GM19397 (cell line): ENCODE measurements around the gene PSMC5.
A peak's percentile ranks its signal among the peaks of the same experiment; 100 is the strongest.
"Not testable (repeated sequence)": the region's sequence is repeated elsewhere in the genome, so short reads cannot be mapped to it uniquely, and the experiment has no call there.

Experiments
- ATAC-seq: cut with Tn5 transposase; IDR thresholded peaks from one replicate; pipeline ENCODE4 v1.9.1; 2021; ENCODE audit warnings: mild to moderate bottlenecking, moderate library complexity; ENCODE audit not compliant: unreplicated experiment

The PSMC5 gene

GRCh38 chr17:63838631-63839171 lies 11.5 kb downstream of the PSMC5 start:
- no peak for ATAC-seq

DNA sequence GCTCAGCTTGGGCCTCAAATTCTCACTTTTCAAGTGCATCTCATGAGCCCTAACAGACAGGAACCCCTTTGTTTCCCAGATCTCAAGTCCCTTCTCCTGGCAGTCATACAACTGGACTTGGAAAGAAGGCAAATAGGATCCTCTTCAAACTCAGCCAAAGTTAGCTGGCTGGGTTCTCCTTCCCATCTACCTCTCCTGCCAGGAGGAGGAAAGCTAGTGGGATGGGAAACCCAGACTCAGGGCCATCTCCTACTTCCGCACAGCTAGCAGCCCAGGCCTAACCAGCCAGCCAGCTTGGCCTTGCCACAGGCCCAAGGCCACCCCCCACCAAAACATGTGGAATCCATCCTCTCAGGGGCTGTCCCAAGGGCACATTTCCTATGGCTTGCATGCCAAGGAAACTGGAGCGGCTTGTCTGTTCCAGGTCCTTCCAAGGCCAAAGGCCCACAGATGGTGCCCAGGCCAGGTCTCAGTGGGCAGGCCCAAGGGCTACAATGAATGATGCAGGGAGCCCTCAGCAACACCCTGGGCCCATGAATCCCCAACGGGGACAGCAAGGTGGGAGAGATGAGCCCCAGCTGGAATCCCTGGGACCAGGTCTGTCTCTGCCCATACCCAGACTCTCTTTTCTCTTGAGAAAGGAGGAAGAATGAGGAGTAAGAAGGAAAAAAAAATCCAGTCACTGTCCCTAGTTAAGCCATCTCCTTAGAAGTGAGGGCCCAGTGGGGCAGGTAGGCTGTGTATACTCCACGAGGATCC lies 13.5 kb downstream of the PSMC5 start:
- ATAC-seq, result no peak

DNA sequence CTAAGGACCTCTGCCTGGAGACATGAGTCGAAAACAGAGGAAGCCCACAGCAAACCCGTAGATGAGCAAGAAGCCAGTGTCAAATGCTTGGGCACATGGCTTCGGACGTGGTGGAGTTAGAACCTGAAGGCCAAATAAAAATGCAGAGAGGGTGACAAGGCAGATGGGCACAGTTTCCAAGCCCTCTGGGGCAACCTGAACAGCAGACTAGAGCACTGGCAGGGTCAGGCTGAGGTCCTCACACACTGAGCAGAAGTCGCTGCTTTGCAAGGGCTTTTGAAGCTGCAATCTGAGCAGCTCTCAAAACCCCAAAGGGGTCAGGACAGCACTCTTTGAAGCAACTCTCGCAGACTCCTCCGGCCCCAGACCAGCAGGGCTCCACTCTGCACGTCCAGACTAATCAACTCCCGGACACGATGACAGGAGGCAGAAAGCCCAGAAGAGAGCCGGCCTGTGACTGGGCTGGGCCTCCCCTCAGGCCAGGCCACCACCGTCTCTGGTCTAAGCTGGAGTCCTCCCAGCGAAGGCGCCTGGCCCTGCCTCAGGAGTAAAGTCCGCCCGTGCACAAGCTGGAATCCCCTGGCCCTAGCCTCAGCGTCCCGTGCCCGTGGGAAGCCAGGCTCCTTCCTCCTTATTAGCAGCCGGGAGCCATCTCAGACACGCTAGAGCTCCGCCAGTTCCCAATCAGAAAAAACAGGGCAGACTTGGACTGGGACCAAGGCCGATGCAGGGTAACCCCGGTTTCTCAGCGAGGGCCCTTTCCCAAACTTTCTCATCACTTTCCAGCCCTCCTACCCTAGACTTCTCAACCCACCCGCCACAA lies 14.3 kb downstream of the PSMC5 start:
- ATAC-seq, result no peak

- ATAC-seq, result peak; percentile 35
These were observed 14.9 kb downstream of the PSMC5 start for GRCh38 chr17:63842173-63842539.

- peak; percentile 72 for ATAC-seq
These were observed 15.5 kb downstream of the PSMC5 start, which contains the start of gene SMARCD2 for GRCh38 chr17:63842540-63843386. Gene SMARCD2 (minus strand): TSS chr17:63842685. CDS start chr17:63842674, 11 bp downstream.

GRCh38 chr17:63843387-63843888 lies 16.2 kb downstream of the PSMC5 start:
- ATAC-seq, result not testable (repeated sequence)

DNA sequence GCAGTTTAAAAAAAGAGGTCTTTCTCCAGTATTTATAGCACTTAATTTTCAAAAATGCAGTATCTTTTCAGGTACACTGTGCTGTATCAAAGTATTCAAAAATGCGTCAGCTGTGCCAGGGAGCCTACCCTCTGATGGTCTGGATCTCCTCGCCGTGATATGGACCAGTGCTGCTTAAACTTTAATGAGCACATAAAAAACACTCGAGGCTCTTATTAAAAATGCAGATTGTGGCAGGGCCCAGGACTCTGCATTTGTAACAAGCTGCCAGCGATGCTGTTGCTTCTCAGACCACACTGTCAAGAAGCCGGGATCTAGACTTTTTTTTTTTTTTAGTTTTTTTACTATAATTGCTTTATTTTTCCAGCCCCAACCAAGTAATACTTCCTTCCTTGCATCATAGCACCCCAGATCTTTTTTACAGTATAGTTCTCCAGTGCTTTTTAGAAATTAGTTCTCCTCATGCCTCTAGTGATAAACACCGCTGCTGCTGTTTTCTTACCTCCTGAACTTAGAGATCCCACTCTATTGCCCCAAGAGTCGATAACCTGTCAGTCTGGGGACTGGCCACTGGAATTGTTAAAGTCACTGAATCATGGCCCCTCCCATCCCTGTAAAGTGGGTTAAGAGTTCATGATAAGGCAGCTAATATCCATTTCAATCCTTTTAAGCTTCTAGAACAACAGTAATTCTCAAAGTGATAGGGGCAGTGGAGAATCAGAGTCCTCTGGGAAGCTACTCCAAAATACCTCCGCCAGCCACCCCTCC lies 16.9 kb downstream of the PSMC5 start:
- no peak for ATAC-seq

DNA sequence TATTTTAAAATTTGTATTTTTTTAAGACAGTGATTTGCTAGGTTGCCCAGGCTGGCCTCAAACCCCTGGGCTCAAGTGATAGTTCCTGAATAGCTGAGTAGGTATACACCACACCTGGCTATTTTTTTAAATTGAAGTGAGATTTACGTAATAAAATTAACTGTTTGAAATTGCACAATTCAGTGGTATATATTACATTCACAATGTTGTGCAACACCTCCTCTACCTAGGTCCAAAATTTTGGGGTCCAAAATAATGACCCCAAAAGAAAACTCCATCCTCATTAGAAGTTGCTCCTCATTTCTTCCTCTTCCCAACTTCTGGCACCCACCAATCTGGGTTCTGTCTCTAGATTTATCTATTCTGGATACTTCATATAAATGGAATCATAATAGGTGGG lies 18.3 kb downstream of the PSMC5 start:
- ATAC-seq, result no peak

DNA sequence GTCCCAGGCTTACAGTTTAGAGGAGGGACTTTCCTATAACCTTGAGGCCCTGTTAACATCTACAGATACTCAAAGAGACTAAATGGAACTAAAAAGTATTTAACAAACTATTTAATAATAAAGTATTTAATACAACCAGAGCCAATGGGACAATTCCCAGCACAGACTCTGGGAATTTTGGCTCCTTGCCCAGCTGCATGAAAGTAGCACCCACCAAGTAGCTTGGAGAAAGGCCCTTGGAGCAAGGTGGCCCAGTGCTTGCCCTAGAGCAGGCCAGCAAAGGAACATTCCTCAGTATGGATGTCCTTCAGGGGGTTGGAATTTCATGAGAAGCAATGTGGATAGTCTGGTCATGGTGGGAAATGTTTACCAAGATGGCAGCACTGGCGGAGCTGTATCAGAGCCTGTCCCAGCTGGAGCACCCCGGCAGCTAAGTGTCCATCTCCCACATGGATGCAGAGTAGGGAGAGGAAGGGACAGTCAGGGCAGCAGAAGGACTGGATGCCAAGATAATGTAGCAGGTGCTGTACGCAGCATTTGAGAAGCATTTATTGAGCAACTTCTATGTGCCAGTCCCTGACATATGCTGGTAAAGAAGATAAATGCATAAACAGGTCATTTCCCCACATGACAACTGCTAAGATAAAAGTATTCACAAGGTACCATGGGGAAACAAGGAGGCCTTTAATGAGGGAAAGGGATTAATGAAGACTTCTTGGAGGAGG lies 20.5 kb downstream of the PSMC5 start:
- no peak for ATAC-seq

GRCh38 chr17:63848834-63849689 lies 21.8 kb downstream of the PSMC5 start:
- peak; percentile 80 for ATAC-seq

- no peak for ATAC-seq
These were observed 23.2 kb downstream of the PSMC5 start for GRCh38 chr17:63850401-63850800.

- no peak for ATAC-seq
These were observed 26.0 kb downstream of the PSMC5 start for GRCh38 chr17:63853260-63853659.

GRCh38 chr17:63854709-63855108 lies 27.5 kb downstream of the PSMC5 start:
- no peak for ATAC-seq

- no peak for ATAC-seq
These were observed 28.0 kb downstream of the PSMC5 start for GRCh38 chr17:63855185-63855584.

GRCh38 chr17:63856425-63856824 lies 29.2 kb downstream of the PSMC5 start:
- not testable (repeated sequence) for ATAC-seq

DNA sequence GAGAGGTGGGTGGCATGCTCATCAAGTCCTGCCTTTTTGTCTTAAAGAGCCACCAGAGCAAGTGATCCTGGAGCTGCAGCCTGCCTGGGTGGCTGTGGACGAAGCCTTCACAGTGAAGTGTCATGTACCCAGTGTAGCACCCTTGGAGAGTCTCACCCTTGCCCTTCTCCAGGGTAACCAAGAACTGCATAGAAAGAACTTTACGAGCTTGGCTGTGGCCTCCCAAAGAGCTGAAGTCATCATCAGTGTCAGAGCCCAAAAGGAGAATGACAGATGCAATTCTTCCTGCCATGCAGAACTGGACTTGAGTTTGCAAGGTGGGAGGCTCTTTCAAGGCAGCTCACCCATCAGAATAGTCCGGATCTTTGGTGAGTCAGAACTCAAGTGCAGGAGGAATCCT lies 32.0 kb downstream of the PSMC5 start:
- no peak for ATAC-seq

- ATAC-seq, result not testable (repeated sequence)
These were observed 39.4 kb downstream of the PSMC5 start for GRCh38 chr17:63866625-63867024.
